ENCODE results near the gene TOP2B.

Gene TOP2B

DNA sequence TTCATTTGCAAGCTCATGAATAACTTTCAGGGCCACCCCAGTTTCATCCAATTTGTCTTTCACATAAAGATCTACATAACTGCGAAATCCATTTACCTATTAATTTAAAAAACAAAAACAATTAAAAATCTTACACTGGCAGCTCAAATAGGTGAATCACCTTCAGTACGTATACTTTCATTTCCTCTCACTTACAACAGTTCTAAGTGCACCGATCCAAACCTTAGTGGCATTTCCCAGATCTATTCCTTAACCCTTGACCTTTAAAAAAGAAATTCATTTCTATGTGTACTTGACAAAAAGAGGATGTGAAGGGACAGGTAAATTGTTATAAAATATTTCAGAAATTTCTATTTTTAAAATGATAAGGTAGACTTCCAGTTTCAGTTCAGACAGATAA, 30.8 kb downstream of the TOP2B start:
- POLR2A ChIA-PET (ENCODE audit: low non-redundant PET), result no interaction called here
- TF ChIP-seq, protein P1, sequence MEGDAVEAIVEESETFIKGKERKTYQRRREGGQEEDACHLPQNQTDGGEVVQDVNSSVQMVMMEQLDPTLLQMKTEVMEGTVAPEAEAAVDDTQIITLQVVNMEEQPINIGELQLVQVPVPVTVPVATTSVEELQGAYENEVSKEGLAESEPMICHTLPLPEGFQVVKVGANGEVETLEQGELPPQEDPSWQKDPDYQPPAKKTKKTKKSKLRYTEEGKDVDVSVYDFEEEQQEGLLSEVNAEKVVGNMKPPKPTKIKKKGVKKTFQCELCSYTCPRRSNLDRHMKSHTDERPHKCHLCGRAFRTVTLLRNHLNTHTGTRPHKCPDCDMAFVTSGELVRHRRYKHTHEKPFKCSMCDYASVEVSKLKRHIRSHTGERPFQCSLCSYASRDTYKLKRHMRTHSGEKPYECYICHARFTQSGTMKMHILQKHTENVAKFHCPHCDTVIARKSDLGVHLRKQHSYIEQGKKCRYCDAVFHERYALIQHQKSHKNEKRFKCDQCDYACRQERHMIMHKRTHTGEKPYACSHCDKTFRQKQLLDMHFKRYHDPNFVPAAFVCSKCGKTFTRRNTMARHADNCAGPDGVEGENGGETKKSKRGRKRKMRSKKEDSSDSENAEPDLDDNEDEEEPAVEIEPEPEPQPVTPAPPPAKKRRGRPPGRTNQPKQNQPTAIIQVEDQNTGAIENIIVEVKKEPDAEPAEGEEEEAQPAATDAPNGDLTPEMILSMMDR (conservative IDR thresholded peaks at IDR 0.05; ENCODE audit: low read depth), result no peak
- DNase-seq (ENCODE audit: low spot score), result no peak

DNA sequence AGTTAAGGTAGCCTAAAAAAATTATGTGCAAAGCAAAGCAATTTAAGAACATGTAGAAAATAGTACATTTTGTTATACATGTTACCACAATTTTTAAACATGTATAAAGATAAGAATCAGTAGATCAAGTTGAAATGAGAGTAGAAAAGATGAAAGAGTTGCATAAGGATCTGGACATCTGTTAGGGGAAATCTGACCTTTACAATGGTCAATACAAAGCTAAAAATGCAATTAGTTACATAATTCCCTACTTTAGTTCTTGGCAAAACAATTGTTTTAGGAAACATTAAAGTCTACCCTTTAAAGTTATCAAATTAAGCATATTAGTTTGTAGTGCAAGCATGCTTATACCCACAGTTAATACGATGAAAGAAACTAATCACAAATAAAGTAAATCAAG, 32.7 kb downstream of the TOP2B start:
- ChIA-PET CTCF (no interaction called here), POLR2A (ENCODE audit: low non-redundant PET) (no interaction called here)
- DNase-seq (ENCODE audit: low spot score), result no peak
- H3K27ac ChIP-seq, result no peak overlapping the region
- TF ChIP-seq, protein P1 (conservative IDR thresholded peaks at IDR 0.05; ENCODE audit: low read depth), result no peak

More for the DNA sequence above, 30.8 kb downstream of the TOP2B start:
- no peak overlapping the region for H3K27ac ChIP-seq
- CTCF ChIA-PET, result interaction anchor here (0.7 kb wide), 1 partner anchor 14 kb away, joined by 3 read pairs; no protein-coding TSS in a partner anchor

DNA sequence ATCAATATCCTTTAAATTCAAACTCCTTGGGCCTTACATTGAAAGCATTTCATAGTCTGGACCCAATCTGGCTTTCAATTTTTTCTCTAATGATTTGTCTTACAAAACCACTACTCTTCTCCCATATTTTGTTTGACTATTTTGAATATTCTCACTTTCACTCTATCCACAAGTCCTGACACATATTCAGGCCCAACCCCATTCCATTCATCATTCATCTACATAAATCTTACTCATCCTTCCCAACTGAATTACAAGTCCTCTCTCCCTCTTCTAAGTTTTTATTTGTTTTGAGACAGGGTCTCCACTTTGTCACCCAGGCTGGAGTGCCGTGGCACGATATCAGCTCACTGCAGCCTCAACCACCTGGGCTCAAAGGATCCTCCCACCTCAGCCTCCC, 43.6 kb downstream of the TOP2B start:
- POLR2A ChIA-PET (ENCODE audit: low non-redundant PET), result no interaction called here
- CTCF ChIA-PET, result interaction anchor here (0.6 to 0.7 kb wide), 2 partner anchors 10 to 625 kb away, joined by 3 read pairs; no protein-coding TSS in a partner anchor
- TF ChIP-seq, protein P1 (conservative IDR thresholded peaks at IDR 0.05; ENCODE audit: low read depth), result no peak
- H3K27ac ChIP-seq, result no peak overlapping the region
- peak; percentile 3 for DNase-seq (ENCODE audit: low spot score)

DNA sequence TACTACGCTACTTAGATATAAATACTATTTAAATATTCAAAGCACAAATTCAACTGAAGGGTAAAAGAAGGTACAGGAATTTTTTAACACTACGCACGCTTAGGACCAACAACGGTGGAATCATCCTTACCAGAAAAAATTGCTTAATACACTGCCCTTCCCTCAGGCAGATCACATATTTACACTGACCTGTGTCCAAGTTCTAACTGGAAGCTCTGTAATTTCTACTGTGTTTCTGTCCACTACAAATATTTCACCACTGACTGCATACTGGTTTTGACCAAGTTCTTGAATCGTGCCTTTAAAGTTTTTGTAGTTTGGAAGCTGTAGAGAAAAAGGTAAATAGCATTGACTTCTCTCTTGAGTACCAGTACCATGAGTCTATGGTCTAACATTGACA, 44.2 kb downstream of the TOP2B start:
- POLR2A ChIA-PET (ENCODE audit: low non-redundant PET), result no interaction called here
- no peak for DNase-seq (ENCODE audit: low spot score)
- no peak overlapping the region for H3K27ac ChIP-seq
- CTCF ChIA-PET, result interaction anchor here (0.6 kb wide), 2 partner anchors 8 to 9 kb away, joined by 3 read pairs; no protein-coding TSS in a partner anchor
- TF ChIP-seq, protein P1 (conservative IDR thresholded peaks at IDR 0.05; ENCODE audit: low read depth), result no peak

DNA sequence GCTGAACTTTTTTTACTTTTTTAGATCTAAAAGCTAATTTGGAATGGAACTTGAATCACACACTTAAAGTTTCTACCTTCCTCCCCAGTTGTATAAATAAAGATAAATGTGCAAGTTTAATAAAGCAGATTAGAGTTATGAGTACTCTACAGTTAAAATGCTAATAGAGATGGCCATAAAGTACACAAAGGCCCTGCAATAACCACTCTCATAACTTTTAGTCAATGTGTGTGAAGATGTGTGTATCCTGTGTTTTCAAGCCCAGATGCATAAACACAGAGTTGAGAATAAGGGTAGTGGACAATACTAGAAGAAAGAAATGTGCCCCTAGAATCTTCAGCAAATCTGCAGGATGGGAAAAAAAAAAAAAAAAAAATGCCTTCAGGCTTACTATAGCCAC, 45.3 kb downstream of the TOP2B start:
- TF ChIP-seq, protein P1 (conservative IDR thresholded peaks at IDR 0.05; ENCODE audit: low read depth), result no peak
- no peak overlapping the region for H3K27ac ChIP-seq
- ChIA-PET CTCF (no interaction called here), POLR2A (ENCODE audit: low non-redundant PET) (no interaction called here)
- no peak for DNase-seq (ENCODE audit: low spot score)

DNA sequence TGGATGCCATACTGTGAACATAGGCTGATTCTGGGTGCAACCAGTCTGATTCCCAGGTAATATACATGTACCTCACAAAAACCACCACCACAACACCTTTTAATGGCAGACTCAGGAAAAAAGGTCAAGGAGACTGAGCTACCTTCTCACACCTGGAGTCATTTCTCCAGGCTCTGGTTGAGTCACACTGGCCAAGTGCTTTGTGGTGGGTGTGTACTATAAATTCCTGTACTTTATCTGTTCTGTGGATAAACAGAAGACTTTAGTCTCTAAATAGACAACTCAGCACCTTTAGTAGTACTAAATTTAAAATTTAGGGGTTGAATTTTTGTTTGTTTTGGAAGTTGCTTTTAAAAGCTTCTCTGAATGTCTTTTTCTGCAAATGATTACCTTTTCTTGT, 46.7 kb downstream of the TOP2B start:
- ChIA-PET POLR2A (ENCODE audit: low non-redundant PET) (no interaction called here), CTCF (interaction anchor here (0.6 to 0.7 kb wide), 3 partner anchors 39 to 551 kb away, joined by 3 to 4 read pairs (median 3); no protein-coding TSS in a partner anchor)
- DNase-seq (ENCODE audit: low spot score), result peak; percentile 2
- no peak overlapping the region for H3K27ac ChIP-seq
- TF ChIP-seq, protein P1 (conservative IDR thresholded peaks at IDR 0.05; ENCODE audit: low read depth), result no peak
